Activated CD4-positive, alpha-beta T cell treated with anti-CD3 and anti-CD28 coated beads, Interleukin-2, amount 10 ng/mL, durations not matched to agents 24 days and 14 days (primary cell): Measurements from ENCODE around the gene ENDOD1. TPM values are rescaled to one million over a fixed set of nuclear protein-coding genes. Genes with fewer than 3 reads are reported as not detected.
A peak's percentile ranks its signal among the peaks of the same experiment; 100 is the strongest.
"Not testable (repeated sequence)": the region's sequence is repeated elsewhere in the genome, so short reads cannot be mapped to it uniquely, and the experiment has no call there.

Experiments used
- DNase-seq: peaks from one replicate; pipeline ENCODE4 v3.0.0; 2022
- H3K27ac Mint-ChIP-seq: one replicate; pipeline ENCODE4 v1.8.0; 2022; ENCODE audit warnings: mild to moderate bottlenecking, mixed read lengths
- H3K27me3 Mint-ChIP-seq: one replicate; pipeline ENCODE4 v1.8.0; 2022; ENCODE audit warnings: mixed read lengths
- H3K36me3 Mint-ChIP-seq: one replicate; pipeline ENCODE4 v1.8.0; 2022; ENCODE audit warnings: low read depth, mild to moderate bottlenecking, mixed read lengths
- H3K4me1 Mint-ChIP-seq: one replicate; pipeline ENCODE4 v1.8.0; 2021; ENCODE audit warnings: mixed read lengths
- H3K4me3 Mint-ChIP-seq: one replicate; pipeline ENCODE4 v1.8.0; 2022; ENCODE audit warnings: mild to moderate bottlenecking, moderate library complexity, mixed read lengths
- H3K9me3 Mint-ChIP-seq: one replicate; pipeline ENCODE4 v1.8.0; 2021; ENCODE audit warnings: mixed read lengths
- intact Hi-C: fragments of 100-400 bp; cut with micrococcal nuclease; formaldehyde crosslinking; loops from one replicate; pipeline ENCODE4 v1.15.1; 2023
- total RNA-seq: library from RNA; stranded (reverse); gene quantifications from 2 replicates; pipeline ENCODE4 v1.2.3, GENCODE V29; 2022

Gene ENDOD1
- total RNA-seq, 1 donor from 2014 or later: 34.1 TPM

GRCh38 chr11:95128602-95129001, 39.0 kb downstream of the ENDOD1 start:
- H3K27me3 Mint-ChIP-seq: no peaks in the 10 kb centered on the region
- H3K27ac Mint-ChIP-seq: peak overlapping the region; percentile 20
- no peak overlapping the region for H3K4me3 Mint-ChIP-seq
- H3K9me3 Mint-ChIP-seq: peaks cover 9% of the 10 kb centered on the region
- peaks cover 7% of the 10 kb centered on the region for H3K4me1 Mint-ChIP-seq
- intact Hi-C loops: no loop called here
- H3K36me3 Mint-ChIP-seq: peaks cover 33% of the 10 kb centered on the region
- no peak for DNase-seq

GRCh38 chr11:95132956-95133355, 43.3 kb downstream of the ENDOD1 start:
- intact Hi-C loops: no loop called here
- Mint-ChIP-seq H3K27ac (no peak overlapping the region), H3K36me3 (peaks cover 32% of the 10 kb centered on the region), H3K4me1 (peaks cover 15% of the 10 kb centered on the region), H3K27me3 (no peaks in the 10 kb centered on the region), H3K9me3 (no peaks in the 10 kb centered on the region), H3K4me3 (no peak overlapping the region)
- DNase-seq: no peak

- peaks cover 21% of the 10 kb centered on the region for H3K36me3 Mint-ChIP-seq
- H3K27ac Mint-ChIP-seq: no peak overlapping the region
- H3K27me3 Mint-ChIP-seq: no peaks in the 10 kb centered on the region
- no peak overlapping the region for H3K4me3 Mint-ChIP-seq
- no peak for DNase-seq
- intact Hi-C loops: no loop called here
- H3K4me1 Mint-ChIP-seq: peaks cover 11% of the 10 kb centered on the region
- no peaks in the 10 kb centered on the region for H3K9me3 Mint-ChIP-seq
These were observed 44.8 kb downstream of the ENDOD1 start for GRCh38 chr11:95134491-95134890.

DNA sequence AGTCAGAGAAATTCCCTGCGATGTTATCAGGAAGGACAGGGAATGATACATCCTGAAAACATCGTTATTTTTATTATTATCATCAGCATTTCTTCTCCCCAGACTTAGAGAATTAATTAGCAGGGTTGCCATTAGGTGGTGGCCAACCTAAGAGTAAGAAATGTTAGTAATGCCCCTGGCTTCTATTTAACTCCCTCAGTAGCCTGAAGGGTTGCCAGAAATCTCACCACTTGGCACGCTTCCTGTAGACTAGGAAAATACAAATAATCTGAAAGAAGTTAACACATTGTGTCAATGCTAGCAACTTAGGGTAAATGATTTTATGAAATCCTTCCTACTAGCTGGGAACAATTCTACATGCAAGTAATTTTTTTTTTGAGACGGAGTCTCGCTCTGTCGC, 45.5 kb downstream of the ENDOD1 start:
- Mint-ChIP-seq H3K36me3 (peaks cover 16% of the 10 kb centered on the region), H3K27me3 (peaks cover under 1% of the 10 kb centered on the region), H3K4me1 (peaks cover 11% of the 10 kb centered on the region), H3K4me3 (no peak overlapping the region), H3K9me3 (no peaks in the 10 kb centered on the region), H3K27ac (no peak overlapping the region)
- intact Hi-C loops: no loop called here
- DNase-seq: no peak

- DNase-seq: no peak
- intact Hi-C loops: no loop called here
- no peaks in the 10 kb centered on the region for H3K9me3 Mint-ChIP-seq
- H3K27me3 Mint-ChIP-seq: peaks cover 3% of the 10 kb centered on the region
- H3K4me3 Mint-ChIP-seq: no peak overlapping the region
- peak overlapping the region; percentile 3 for H3K27ac Mint-ChIP-seq
- peaks cover 11% of the 10 kb centered on the region for H3K4me1 Mint-ChIP-seq
- H3K36me3 Mint-ChIP-seq: peaks cover 14% of the 10 kb centered on the region
These were observed 46.2 kb downstream of the ENDOD1 start for GRCh38 chr11:95135880-95136279.

GRCh38 chr11:95136747-95137146, 47.1 kb downstream of the ENDOD1 start:
- H3K9me3 Mint-ChIP-seq, H3K27me3 Mint-ChIP-seq, DNase-seq, H3K4me3 Mint-ChIP-seq, H3K27ac Mint-ChIP-seq, intact Hi-C loops: not testable (repeated sequence)
- H3K4me1 Mint-ChIP-seq: peaks cover 11% of the 10 kb centered on the region
- peaks cover 14% of the 10 kb centered on the region for H3K36me3 Mint-ChIP-seq

- intact Hi-C loops: no loop called here
These were observed 47.7 kb downstream of the ENDOD1 start for GRCh38 chr11:95137299-95137698.

DNA sequence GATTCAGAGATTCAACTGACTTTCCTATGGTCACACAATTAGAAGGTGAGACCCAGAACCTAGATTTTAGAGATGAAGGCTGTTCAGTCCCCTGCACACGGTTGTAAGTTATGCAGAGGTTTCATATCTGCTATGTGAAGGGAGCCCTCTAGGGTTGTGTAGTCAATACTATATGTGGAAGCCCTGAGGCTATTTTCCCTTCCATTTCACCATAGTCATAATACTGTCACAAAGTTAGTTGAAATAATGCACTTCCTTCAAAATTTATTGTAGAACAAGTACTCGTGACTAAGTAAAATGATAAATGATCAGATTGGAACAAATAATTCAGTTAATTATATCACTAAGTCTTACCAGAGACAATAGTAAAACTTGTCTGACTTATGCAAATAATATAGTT, 48.8 kb downstream of the ENDOD1 start:
- H3K9me3 Mint-ChIP-seq: no peaks in the 10 kb centered on the region
- H3K27ac Mint-ChIP-seq: peak overlapping the region; percentile 10
- H3K27me3 Mint-ChIP-seq: peaks cover 5% of the 10 kb centered on the region
- H3K4me3 Mint-ChIP-seq: no peak overlapping the region
- intact Hi-C loops: loop anchor here (1.0 kb wide), 1 partner anchor 69 kb away; no protein-coding TSS in a partner anchor
- H3K4me1 Mint-ChIP-seq: peaks cover 11% of the 10 kb centered on the region
- H3K36me3 Mint-ChIP-seq: peaks cover 6% of the 10 kb centered on the region
- DNase-seq: peak; percentile 56

More at GRCh38 chr11:95137299-95137698, 47.7 kb downstream of the ENDOD1 start:
- H3K4me3 Mint-ChIP-seq: no peak overlapping the region
- H3K9me3 Mint-ChIP-seq: no peaks in the 10 kb centered on the region
- peaks cover 11% of the 10 kb centered on the region for H3K4me1 Mint-ChIP-seq
- DNase-seq: peak; percentile 52
- peak overlapping the region; percentile 24 for H3K27ac Mint-ChIP-seq
- peaks cover 11% of the 10 kb centered on the region for H3K36me3 Mint-ChIP-seq
- peaks cover 5% of the 10 kb centered on the region for H3K27me3 Mint-ChIP-seq

DNA sequence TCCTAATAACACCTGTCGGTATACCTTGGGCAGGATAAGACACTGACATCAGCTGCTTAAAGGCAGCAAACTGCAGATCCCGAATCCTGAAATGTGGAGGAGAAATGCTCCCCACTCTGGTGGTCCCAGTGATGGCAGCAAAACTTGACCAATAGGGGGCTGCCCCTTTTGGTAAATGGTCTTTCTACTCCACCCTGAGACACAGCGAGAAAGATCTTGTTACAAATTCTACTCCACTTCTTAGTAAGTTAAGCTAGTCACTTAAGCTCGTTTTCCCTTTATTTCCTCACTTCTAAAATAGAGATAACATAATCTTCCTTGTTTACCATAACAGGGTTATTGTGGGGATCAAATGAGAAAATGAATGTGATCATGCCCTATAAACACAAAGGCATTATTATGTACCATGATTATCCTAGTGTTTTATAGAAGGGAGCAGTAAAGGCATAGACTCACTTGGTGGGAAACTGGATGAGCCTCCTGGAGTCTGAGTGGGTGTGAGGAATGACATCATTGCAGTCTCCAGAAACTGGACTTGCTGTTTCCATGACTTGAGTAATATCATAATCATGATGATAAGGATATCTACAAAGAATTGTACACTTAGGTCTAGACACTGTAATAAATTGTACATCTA, 50.9 kb downstream of the ENDOD1 start:
- intact Hi-C loops: no loop called here

GRCh38 chr11:95142431-95142830, 52.8 kb downstream of the ENDOD1 start:
- intact Hi-C loops: no loop called here
- H3K9me3 Mint-ChIP-seq: no peaks in the 10 kb centered on the region
- H3K4me3 Mint-ChIP-seq: no peak overlapping the region
- H3K36me3 Mint-ChIP-seq: no peaks in the 10 kb centered on the region
- H3K27me3 Mint-ChIP-seq: peaks cover 14% of the 10 kb centered on the region
- peaks cover 16% of the 10 kb centered on the region for H3K4me1 Mint-ChIP-seq
- no peak for DNase-seq
- H3K27ac Mint-ChIP-seq: no peak overlapping the region

More for the DNA sequence above, 50.9 kb downstream of the ENDOD1 start:
- no peak for DNase-seq
- Mint-ChIP-seq H3K27ac (no peak overlapping the region), H3K27me3 (peaks cover 14% of the 10 kb centered on the region), H3K9me3 (no peaks in the 10 kb centered on the region), H3K4me3 (no peak overlapping the region), H3K4me1 (peaks cover 16% of the 10 kb centered on the region), H3K36me3 (peaks cover 3% of the 10 kb centered on the region)

DNA sequence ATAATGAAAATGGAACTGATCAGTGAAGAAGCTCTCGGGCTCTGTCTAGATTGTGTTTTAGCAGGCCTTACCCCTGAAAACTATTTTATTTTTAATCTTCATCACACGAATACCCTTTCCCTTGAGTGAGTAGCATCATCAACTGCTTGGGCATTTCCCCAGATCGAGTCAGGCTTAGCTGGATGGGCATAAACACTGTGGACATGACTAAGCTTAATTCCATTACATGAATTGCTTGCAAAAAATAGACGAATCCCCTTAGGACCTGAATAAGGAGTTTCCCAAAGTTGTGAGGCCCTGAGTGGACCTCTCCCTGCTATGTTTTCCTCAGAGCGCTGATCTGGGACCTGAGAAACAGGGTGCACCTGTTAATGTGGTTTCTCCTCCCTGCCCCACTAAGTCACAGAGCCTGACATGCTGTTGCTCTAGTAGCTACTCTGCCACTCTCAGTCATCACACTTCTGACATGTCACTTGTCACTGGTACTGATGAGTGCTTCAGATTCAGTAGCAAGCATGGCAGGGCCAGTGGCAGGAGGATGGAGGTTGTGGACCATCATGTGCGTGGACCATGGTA, 53.5 kb downstream of the ENDOD1 start:
- peaks cover 18% of the 10 kb centered on the region for H3K4me1 Mint-ChIP-seq
- H3K36me3 Mint-ChIP-seq: no peaks in the 10 kb centered on the region
- no peaks in the 10 kb centered on the region for H3K9me3 Mint-ChIP-seq
- H3K27me3 Mint-ChIP-seq: peaks cover 14% of the 10 kb centered on the region
- intact Hi-C loops: no loop called here
- H3K27ac Mint-ChIP-seq: no peak overlapping the region
- no peak overlapping the region for H3K4me3 Mint-ChIP-seq
- no peak for DNase-seq

DNA sequence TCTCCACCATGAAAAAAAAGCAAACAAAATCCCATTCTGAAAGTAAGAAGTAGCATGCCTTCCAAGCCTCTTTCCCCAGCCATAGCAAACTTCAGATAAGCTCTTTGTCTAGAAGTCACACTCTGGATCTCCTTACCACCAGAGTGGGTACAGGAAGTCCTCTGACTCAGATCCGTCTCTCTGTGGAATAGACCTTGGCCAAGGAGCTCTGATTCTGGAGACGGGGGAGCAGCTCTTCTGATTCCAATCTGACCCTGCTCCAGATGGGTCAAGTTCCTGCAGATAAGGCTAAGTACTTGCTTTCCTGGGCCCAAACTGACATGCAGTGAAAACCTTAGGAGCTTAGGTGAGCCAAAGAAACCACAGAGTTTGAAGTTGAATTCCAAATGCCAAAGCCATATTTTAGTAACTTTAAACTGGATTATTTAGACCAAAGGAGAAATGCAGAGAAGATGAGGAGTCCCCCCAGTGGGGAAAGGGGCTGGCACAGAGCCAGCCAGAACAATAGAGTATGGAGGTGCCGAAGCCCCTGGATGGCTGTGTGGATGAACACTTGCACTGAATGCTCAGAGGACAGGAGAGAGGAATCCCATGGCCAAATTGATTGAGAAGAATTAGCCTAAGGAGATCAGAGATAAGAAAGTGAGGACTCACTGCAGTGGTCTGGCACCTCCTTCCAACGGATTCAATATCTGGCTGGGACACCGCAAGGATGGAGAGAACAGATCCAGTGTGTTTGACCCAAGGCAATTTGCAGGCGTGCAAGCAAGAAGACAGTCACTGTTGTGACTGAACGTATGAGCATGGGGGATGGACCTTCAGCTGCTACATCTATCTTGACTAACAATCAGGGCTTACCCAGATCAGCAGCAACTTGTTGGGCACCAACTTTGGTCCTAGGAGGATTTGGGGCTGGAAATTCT, 54.9 kb downstream of the ENDOD1 start:
- Mint-ChIP-seq H3K36me3 (no peaks in the 10 kb centered on the region), H3K27ac (no peak overlapping the region), H3K4me3 (no peak overlapping the region), H3K4me1 (peaks cover 22% of the 10 kb centered on the region), H3K27me3 (peaks cover 14% of the 10 kb centered on the region), H3K9me3 (no peaks in the 10 kb centered on the region)
- DNase-seq: no peak
- intact Hi-C loops: no loop called here

GRCh38 chr11:95145430-95146060, 55.9 kb downstream of the ENDOD1 start:
- Mint-ChIP-seq H3K27me3 (peaks cover 11% of the 10 kb centered on the region), H3K36me3 (no peaks in the 10 kb centered on the region), H3K4me3 (no peak overlapping the region), H3K4me1 (peaks cover 27% of the 10 kb centered on the region), H3K27ac (no peak overlapping the region), H3K9me3 (no peaks in the 10 kb centered on the region)
- DNase-seq: no peak
- intact Hi-C loops: no loop called here
